Iris pigment epithelial cell (primary cell): ENCODE data around the gene ZFP92.

Source experiments
- DNase-seq: peaks from one replicate; pipeline ENCODE4 v3.0.0-alpha.2; 2011; ENCODE audit warnings: low read depth

Gene ZFP92

DNA sequence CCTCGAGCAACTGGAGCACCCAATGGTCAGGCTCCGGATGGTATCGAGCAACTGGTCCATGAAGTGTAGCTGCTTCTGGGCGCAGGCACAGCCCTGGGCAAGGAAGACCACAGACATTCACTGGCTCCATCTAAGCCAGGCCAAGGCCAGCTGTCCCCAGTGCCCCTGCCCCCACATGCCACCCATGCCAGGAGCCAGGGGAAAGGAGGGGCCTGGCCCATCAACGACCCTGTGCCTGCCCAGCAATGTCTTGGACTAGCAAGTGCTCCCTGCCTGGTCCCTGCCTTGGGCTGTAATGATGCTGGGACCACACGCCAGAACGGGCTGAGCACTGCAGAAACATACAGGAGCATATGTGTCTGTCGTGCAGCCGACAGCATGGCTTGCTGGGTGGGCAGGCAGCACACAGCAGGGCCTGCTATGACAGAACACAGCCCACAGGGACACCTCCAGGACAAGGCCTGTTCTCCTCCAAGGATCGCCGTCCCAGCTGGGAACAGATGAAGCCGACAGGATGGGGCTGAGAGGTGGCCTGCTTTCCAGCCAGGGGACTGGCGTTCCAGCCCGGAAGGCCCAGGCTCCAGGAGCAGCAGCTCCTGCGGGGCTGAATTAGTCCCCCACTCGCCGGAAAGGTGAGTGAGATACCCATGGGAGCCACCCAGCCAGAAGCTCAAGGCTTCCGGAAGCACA is 46.0 kb downstream of the ZFP92 start:
- DNase-seq = no peak

DNA sequence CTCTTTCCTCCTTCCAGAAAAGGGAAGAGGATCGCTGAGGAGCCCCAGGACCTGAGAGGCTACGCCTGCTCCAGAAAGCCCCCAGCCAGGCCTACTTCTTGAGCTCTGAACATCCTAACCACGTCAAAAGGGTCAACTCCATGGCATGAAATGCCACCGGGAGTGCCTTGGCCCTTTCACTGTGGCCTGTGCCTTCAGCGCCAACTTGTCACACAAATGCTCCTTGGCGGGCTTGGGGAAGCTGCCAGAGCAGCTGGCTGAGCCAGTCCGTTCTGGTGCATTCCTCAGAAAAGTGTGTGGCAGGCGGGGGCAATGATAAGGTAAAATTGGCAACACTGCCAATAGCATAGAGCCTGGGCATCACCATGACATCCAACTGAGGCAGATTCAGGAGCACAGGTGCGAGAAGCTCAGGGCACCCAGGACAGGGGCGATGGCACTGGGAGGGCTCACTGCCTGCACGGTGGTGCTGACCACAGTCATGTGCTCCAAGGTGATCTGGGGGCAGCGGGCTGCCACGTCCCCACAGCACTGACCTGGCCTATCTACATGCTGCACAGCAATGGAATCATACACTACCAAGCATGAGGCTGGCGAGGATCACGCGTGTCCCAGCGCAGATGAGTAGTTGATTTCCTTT is 46.7 kb downstream of the ZFP92 start:
- no peak for DNase-seq

DNA sequence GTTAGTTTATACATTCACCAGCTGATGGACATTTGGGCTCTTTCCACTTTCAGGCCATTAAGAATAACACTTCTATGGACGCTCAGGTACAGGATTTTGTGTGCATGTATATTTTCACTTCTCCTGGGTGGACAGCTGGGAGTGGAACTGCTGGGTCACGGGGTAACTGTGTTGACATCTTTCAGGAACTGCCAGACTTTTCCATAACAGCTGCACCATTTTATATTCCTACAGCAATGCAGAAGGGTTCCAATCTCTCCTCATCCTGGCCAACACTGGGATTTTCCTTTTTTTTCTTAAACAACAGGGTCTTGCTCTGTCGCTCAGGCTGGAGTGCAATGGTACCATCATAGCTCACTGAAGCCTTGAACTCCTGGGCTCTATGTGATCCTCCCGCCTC is 47.2 kb downstream of the ZFP92 start:
- DNase-seq = no peak

DNA sequence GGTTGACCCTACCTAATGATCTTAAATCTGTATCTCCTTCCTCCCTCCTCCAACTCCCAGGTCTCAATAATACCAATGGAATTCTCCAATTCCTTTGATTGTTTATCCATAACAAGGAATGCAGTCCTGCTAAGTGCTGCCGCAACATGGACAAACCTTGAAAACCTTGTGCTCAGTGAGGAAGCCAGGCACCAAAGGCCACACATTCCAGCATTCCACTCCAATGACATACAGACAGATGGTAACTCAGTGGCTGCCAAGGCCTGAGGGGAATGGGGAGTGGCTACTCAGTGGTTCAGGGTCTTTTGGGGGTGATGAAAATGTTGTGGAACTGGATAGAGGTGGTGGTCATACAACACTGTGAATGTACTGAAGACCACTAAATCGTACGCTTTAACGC is 48.7 kb downstream of the ZFP92 start:
- DNase-seq = peak; percentile 81

DNA sequence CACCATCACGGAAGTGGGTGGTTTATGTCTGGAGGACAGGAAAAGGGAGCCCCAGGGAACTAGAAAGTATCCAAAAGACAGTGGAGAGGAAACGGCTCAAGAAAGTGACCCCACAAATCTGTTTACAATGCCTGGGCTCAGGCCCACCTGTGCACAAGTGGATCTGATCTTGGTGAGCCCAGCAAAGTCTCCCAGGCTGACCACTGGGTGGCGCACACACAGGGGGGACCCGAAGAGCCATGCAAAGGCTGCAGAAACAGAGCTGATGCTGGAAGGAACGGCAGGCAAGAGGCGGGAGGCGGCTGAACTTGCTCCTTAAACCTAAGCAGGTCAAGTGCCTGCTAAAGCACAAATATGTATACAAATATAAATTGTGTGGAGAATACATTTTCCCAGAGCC is 49.6 kb downstream of the ZFP92 start:
- DNase-seq = peak; percentile 54
